PC-3 (cell line): Measurements from ENCODE around the gene FNDC4.

Source experiments
- EZH2 ChIP-seq: fragments of 300-600 bp; sonication (generic); IDR thresholded peaks from one replicate; pipeline ENCODE4 v1.6.1; 2017; ENCODE audit warnings: antibody characterized with exemption, mild to moderate bottlenecking, low read length; ENCODE audit not compliant: unreplicated experiment
- TF ChIP-seq, protein P1 (sequence below): fragments of 300-600 bp; sonication (generic); conservative IDR thresholded peaks from 2 replicates; pipeline ENCODE4 v1.5.1; 2017; ENCODE audit warnings: antibody characterized with exemption, low read depth, mild to moderate bottlenecking, low read length

DNA sequence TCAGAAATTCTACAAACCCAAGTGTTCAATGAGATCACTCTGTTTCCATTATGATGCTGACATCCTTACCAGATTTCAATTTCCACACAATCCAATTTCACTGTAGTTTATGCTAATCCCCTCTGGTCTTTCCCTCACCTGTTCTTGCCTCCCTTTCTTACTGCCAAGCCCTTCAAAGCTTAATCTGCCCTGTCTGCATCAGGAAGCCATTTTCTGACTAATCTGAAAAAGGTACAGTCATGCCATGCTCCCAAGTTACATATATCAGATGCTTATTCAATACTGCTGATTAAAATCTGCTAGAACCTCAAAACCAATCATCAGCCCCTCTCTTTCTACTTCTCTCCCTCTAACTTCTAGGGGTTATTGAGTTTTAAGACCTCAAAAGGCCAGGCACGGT, 43.9 kb downstream of the FNDC4 start:
- TF ChIP-seq, protein P1, sequence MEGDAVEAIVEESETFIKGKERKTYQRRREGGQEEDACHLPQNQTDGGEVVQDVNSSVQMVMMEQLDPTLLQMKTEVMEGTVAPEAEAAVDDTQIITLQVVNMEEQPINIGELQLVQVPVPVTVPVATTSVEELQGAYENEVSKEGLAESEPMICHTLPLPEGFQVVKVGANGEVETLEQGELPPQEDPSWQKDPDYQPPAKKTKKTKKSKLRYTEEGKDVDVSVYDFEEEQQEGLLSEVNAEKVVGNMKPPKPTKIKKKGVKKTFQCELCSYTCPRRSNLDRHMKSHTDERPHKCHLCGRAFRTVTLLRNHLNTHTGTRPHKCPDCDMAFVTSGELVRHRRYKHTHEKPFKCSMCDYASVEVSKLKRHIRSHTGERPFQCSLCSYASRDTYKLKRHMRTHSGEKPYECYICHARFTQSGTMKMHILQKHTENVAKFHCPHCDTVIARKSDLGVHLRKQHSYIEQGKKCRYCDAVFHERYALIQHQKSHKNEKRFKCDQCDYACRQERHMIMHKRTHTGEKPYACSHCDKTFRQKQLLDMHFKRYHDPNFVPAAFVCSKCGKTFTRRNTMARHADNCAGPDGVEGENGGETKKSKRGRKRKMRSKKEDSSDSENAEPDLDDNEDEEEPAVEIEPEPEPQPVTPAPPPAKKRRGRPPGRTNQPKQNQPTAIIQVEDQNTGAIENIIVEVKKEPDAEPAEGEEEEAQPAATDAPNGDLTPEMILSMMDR = no peak
- TF ChIP-seq EZH2 = no peak
